Left lung (tissue), 10 donors: ENCODE measurements around the gene BCL2L1. TPM values are rescaled to one million over a fixed set of nuclear protein-coding genes. Genes with fewer than 3 reads are reported as not detected.
A peak's percentile ranks its signal among the peaks of the same experiment; 100 is the strongest.

Experiments used
- ATAC-seq: fragments of 200-7000 bp; cut with Tn5 transposase; one replicate; pipeline ENCODE4 v1.9.1; 2020; ENCODE audit warnings: moderate library complexity
- DNase-seq, 4 donors: peaks; one replicate each; pipeline ENCODE4 v3.0.0-alpha.2; 2013 to 2020
- H3K27ac ChIP-seq, 2 donors: fragments of 200-600 bp; sonication (generic) in 1 of 2; one replicate each; pipeline versions ENCODE4 v1.5.0 to v1.8.0; 2020 to 2021
- H3K27me3 ChIP-seq, 2 donors: fragments of 200-600 bp; sonication (generic) in 1 of 2; one replicate each; pipeline versions ENCODE4 v1.5.0 to v1.8.0; 2020 to 2021
- H3K36me3 ChIP-seq, 2 donors: fragments of 200-600 bp; sonication (generic) in 1 of 2; one replicate each; pipeline versions ENCODE4 v1.5.0 to v1.8.0; 2020 to 2021
- H3K4me1 ChIP-seq, 2 donors: fragments of 200-600 bp; one replicate each; pipeline ENCODE4 v1.8.0; 2021
- H3K4me3 ChIP-seq, 2 donors: fragments of 200-600 bp; sonication (generic) in 1 of 2; one replicate each; pipeline versions ENCODE4 v1.5.0 to v1.8.0; 2020 to 2021; ENCODE audit warnings: mild to moderate bottlenecking in 1 of 2
- H3K9me3 ChIP-seq, 2 donors: fragments of 200-600 bp; sonication (generic) in 1 of 2; one replicate each; pipeline versions ENCODE4 v1.5.0 to v1.8.0; 2020 to 2021
- intact Hi-C, 2 donors: fragments of 100-400 bp; cut with DNase I; formaldehyde crosslinking; loops; one replicate each; pipeline versions ENCODE4 v1.11.2 to v1.14.2; 2022
- polyA plus RNA-seq, 6 donors: library from polyadenylated mRNA; unstranded; fragments of 120-200 nt; gene quantifications; one replicate each; pipeline ENCODE4 v1.2.1, GENCODE V29; 2013; ENCODE audit not compliant: insufficient read length in 6 of 6
- total RNA-seq, 2 donors: library from RNA; stranded (reverse); fragmentation: NEBNext Ultra II Directional; extraction: Animal tissue kit (Norgen Biotek cat#: 25700); gene quantifications; one replicate each; pipeline ENCODE4 v1.2.1, GENCODE V29; 2021
- TF ChIP-seq, protein P1 (sequence below), 2 donors: fragments of 200-600 bp; sonication (generic) in 1 of 2; IDR thresholded peaks; one replicate each; pipeline versions ENCODE4 v1.5.0 to v1.8.0; 2021; ENCODE audit warnings: antibody characterized with exemption in 2 of 2
- donor health status: DM: no; HTN: yes; CAD: no.
- donor health status: DM: no; HTN: no; CAD: no.

BCL2L1 gene
- total and polyA plus RNA-seq, 8 donors = 43.3 to 181 (median 56.7) TPM

DNA sequence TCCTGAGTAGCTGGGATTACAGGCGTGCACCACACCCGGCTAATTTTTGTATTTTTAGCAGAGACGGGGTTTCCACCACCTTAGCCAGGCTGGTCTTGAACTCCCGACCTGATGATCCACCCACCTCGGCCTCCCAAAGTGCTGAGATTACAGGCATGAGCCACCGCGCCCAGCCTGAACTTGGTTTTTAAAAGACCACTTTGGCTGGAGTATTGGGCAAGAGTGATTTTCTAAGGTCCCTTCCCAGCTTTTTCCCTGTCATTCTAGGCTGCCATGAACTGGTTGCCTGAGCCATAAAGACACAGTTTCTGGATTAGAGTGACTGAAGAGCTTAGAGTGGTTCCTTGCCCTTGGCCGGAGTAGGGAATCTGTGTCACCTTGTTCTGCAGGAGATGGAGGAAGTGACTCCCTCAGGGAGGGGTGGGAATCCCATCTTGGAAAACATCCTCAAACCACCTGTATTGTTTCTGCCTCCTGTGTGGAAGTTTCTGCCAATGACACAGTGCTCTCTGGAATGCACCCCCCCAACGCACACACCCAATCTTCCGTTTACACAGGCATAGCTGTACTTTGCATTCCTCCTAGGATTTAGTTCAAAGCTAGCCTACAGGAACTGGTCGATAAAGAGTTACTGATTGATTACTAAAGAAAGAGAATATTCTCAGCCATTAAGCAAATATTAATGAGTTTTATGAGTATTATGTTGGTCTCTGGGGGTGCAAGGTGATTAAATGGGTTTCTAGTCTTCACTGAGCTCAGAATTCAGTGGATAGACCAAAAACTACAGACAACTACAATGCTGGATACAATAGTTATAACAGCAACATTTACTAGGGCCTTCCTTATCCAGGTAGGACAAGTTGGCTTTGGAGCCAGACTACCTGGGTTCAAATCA, 18.2 kb downstream of the BCL2L1 start:
- DNase-seq = peak in 1 of 4 donors; percentile 71
- ATAC-seq = peak; percentile 75
- H3K4me1 ChIP-seq = peaks cover 48 to 92% of the 10 kb centered on the region in 2 donors
- H3K9me3 ChIP-seq = no peaks in the 10 kb centered on the region
- H3K36me3 ChIP-seq = peaks cover 0 to 53% of the 10 kb centered on the region in 2 donors
- no peak overlapping the region for H3K4me3 ChIP-seq
- TF ChIP-seq, protein P1, sequence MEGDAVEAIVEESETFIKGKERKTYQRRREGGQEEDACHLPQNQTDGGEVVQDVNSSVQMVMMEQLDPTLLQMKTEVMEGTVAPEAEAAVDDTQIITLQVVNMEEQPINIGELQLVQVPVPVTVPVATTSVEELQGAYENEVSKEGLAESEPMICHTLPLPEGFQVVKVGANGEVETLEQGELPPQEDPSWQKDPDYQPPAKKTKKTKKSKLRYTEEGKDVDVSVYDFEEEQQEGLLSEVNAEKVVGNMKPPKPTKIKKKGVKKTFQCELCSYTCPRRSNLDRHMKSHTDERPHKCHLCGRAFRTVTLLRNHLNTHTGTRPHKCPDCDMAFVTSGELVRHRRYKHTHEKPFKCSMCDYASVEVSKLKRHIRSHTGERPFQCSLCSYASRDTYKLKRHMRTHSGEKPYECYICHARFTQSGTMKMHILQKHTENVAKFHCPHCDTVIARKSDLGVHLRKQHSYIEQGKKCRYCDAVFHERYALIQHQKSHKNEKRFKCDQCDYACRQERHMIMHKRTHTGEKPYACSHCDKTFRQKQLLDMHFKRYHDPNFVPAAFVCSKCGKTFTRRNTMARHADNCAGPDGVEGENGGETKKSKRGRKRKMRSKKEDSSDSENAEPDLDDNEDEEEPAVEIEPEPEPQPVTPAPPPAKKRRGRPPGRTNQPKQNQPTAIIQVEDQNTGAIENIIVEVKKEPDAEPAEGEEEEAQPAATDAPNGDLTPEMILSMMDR (IDR thresholded peaks at IDR 0.05) = no peak
- intact Hi-C loops = no loop called here
- no peaks in the 10 kb centered on the region for H3K27me3 ChIP-seq
- peak overlapping the region; percentile 68 to 75 for H3K27ac ChIP-seq

DNA sequence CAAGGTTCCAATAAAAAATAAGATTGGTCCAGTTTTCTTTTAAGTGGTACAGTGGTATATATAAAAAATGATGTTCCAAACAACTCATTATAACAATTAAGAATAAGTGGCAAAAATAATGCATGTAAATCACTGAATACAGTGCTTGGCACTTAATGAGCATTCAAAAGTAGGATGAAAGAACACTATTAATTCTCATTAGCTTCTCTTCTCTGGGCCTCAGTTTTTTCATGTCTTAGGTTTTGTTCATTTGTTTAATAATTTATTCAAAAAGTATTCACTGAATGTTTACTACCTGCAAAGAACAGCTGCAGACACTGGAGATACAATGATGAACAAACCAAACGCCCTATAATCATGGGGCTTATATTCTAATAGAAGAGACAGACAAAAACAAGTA, 21.1 kb downstream of the BCL2L1 start:
- intact Hi-C loops = no loop called here
- Histone ChIP-seq H3K27ac (peak overlapping the region; percentile 81 to 84), H3K36me3 (peaks cover 0 to 32% of the 10 kb centered on the region in 2 donors), H3K4me1 (peaks cover 44 to 92% of the 10 kb centered on the region in 2 donors), H3K27me3 (no peaks in the 10 kb centered on the region), H3K4me3 (no peak overlapping the region), H3K9me3 (no peaks in the 10 kb centered on the region)
- ATAC-seq (no peak), DNase-seq (no peak)
- TF ChIP-seq, protein P1 (IDR thresholded peaks at IDR 0.05) = no peak

DNA sequence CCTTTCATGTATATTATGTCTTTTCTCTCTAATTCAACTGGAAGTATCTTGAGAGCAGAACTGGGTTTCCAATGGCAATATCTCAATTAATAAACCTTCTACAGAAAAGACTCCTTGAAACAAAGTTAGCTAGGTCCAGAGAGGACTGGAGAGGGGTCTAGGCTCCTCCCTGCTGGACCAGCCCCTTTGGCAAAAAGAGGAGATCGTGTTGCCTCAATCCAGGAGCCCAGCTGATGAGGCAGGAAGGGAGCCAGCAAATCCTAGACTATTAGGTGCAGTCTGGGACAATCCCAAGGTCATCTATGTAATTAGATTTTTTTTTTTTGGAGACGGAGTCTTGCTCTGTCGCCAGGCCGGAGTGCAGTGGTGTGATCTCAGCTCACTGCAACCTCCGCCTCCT, 21.9 kb downstream of the BCL2L1 start:
- DNase-seq (no peak), ATAC-seq (no peak)
- H3K27ac ChIP-seq = peak overlapping the region; percentile 81 to 84
- no peak overlapping the region for H3K4me3 ChIP-seq
- intact Hi-C loops = no loop called here
- TF ChIP-seq, protein P1 (IDR thresholded peaks at IDR 0.05) = no peak
- no peaks in the 10 kb centered on the region for H3K9me3 ChIP-seq
- H3K27me3 ChIP-seq = no peaks in the 10 kb centered on the region
- H3K36me3 ChIP-seq = peaks cover 0 to 24% of the 10 kb centered on the region in 2 donors
- H3K4me1 ChIP-seq = peaks cover 43 to 92% of the 10 kb centered on the region in 2 donors

DNA sequence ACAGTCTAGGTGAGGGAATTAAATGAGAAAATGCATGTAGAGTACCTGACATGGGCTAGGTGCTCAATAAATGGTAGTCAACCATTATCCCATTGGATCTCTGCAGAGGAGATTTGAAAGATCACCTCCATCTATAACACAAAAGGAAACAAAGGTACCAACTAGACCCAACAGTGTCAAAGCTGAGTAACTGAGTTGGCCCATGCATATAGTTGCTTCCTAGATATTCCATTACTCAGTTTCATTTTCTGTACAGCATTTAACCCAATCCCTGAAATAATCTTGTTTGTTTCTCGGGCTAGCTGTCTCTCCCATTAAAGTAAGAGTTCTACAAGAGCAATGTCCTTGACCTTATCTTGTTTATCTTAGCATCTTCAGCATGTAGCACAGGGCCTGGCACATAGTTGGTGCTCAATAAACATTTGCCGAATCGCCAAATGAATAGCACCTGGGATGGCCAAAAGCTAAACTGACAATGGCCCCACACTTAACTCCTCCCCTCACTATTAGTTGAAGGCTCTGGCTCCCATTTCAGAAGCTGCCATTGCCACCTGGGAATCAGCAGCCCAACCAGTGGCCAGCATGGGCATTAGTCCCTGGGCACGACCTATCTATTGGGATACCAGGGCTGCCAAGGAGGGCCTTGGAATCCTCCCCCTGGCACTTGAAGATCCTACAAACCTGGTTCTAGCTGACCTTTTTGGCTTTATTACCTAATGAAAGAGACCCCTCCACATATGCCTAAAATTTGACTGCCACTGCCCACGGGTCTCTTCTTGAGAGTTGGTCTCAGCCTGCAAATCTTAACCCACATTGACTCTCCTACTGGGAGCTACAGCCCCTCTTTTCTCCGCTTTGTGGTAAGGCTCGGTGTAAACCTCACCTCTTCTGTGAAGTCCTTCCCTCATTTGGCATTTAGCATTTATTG, 22.6 kb downstream of the BCL2L1 start:
- intact Hi-C loops = no loop called here
- DNase-seq (no peak), ATAC-seq (no peak)
- Histone ChIP-seq H3K27ac (peak overlapping the region; percentile 81 to 84), H3K27me3 (no peaks in the 10 kb centered on the region), H3K9me3 (no peaks in the 10 kb centered on the region), H3K4me1 (peaks cover 45 to 92% of the 10 kb centered on the region in 2 donors), H3K4me3 (no peak overlapping the region), H3K36me3 (peaks cover 0 to 19% of the 10 kb centered on the region in 2 donors)
- TF ChIP-seq, protein P1 (IDR thresholded peaks at IDR 0.05) = no peak
